ENCODE data around the gene CLK2. TPM values are rescaled to one million over a fixed set of nuclear protein-coding genes. Genes with fewer than 3 reads are reported as not detected.

Gene CLK2
- total and polyA plus RNA-seq, 9 of the 15 experiments (the other 6 are each of a cell fraction or from before 2014, with no cell fraction given), result 13.5 to 81.4 (median 39.6) TPM

DNA sequence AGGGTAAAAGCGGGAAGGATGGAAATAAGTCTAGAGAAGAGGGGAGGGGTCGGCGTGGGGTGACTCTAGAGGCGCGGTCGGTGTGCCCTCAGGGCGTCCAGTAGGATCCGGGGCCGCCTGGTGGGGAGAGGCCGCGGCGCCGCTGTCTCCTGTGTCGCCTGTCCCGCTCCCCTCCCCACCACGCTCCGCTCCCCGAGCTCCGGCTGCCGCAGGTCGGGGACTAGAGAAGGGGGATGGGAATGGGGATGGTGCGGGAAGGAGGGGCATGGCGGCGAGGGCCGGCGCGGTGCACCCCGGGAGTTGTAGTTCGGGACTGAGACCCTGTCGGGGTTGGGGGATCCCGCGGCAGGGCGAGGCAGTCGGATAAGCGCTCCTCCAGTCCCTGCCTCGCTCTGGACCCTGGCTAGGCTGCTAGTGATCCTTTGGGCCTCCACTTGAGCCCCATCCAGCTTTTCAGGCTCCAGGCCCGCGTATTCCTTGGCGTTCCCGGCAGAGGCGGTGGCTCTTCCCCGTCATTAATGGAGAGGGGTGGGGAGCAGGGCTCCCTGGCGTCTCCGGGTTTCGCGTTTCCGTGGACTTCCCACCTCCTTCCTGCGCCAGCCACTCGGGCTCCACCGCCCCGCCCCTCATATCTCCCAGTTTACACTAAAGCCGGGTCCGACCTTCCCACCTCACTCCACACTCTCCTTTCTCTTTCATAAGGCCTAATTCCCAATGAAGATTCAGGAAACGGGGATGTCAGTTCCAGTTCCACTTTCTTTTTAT, 17.9 kb downstream of the CLK2 start, which contains the start of gene ENTREP3 (continued):
- TF ChIP-seq FOXM1 (IDR thresholded peaks at IDR 0.05; ENCODE audit: low read depth) (no peak), FOXM1 (CRISPR knock-in tag; IDR thresholded peaks at IDR 0.05; ENCODE audit: low read depth) (no peak), MCM3 (IDR thresholded peaks at IDR 0.05) (no peak), MEIS2 (IDR thresholded peaks at IDR 0.05; ENCODE audit: partially characterized antibody) (no peak), KLF10 (CRISPR knock-in tag; IDR thresholded peaks at IDR 0.05) (no peak), TCF7 (IDR thresholded peaks at IDR 0.05; ENCODE audit: borderline replicate concordance) (no peak), ELF1 (tag; IDR thresholded peaks at IDR 0.05) (no peak), COPS2 (conservative IDR thresholded peaks at IDR 0.05) (no peak), SRF (CRISPR knock-in tag; IDR thresholded peaks at IDR 0.05) (no peak), SAFB (IDR thresholded peaks at IDR 0.05; ENCODE audit: borderline replicate concordance, low read depth, low read length) (no peak), TCF3 (CRISPR knock-in tag; IDR thresholded peaks at IDR 0.05) (no peak), STAT5A (IDR thresholded peaks at IDR 0.05; ENCODE audit: borderline replicate concordance, low read length) (no peak), MECOM (CRISPR knock-in tag; IDR thresholded peaks at IDR 0.05) (no peak), MAFG (tag; conservative IDR thresholded peaks at IDR 0.05) (no peak), YBX1 (IDR thresholded peaks at IDR 0.05) (no peak), CREB3 (tag; conservative IDR thresholded peaks at IDR 0.05; ENCODE audit: low read depth) (no peak), RFX1 (IDR thresholded peaks at IDR 0.05) (no peak), HDGF (IDR thresholded peaks at IDR 0.05) (no peak), TGIF2 (CRISPR knock-in tag; IDR thresholded peaks at IDR 0.05) (no peak), ZBTB12 (CRISPR knock-in tag; IDR thresholded peaks at IDR 0.05) (no peak), PURB (CRISPR knock-in tag; IDR thresholded peaks at IDR 0.05; ENCODE audit: low read depth) (no peak), SNRNP70 (optimal IDR thresholded peaks at IDR 0.05; ENCODE audit: low read depth, low read length) (no peak)
- TF ChIP-seq, protein P1, sequence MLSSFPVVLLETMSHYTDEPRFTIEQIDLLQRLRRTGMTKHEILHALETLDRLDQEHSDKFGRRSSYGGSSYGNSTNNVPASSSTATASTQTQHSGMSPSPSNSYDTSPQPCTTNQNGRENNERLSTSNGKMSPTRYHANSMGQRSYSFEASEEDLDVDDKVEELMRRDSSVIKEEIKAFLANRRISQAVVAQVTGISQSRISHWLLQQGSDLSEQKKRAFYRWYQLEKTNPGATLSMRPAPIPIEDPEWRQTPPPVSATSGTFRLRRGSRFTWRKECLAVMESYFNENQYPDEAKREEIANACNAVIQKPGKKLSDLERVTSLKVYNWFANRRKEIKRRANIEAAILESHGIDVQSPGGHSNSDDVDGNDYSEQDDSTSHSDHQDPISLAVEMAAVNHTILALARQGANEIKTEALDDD (IDR thresholded peaks at IDR 0.05), result 0 out of 2 replicates have a peak, but pooled peaks have one; percentile 33
- TF ChIP-seq, protein P2, sequence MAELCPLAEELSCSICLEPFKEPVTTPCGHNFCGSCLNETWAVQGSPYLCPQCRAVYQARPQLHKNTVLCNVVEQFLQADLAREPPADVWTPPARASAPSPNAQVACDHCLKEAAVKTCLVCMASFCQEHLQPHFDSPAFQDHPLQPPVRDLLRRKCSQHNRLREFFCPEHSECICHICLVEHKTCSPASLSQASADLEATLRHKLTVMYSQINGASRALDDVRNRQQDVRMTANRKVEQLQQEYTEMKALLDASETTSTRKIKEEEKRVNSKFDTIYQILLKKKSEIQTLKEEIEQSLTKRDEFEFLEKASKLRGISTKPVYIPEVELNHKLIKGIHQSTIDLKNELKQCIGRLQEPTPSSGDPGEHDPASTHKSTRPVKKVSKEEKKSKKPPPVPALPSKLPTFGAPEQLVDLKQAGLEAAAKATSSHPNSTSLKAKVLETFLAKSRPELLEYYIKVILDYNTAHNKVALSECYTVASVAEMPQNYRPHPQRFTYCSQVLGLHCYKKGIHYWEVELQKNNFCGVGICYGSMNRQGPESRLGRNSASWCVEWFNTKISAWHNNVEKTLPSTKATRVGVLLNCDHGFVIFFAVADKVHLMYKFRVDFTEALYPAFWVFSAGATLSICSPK (IDR thresholded peaks at IDR 0.05; ENCODE audit: borderline replicate concordance), result no peak
- TF ChIP-seq, protein P3, sequence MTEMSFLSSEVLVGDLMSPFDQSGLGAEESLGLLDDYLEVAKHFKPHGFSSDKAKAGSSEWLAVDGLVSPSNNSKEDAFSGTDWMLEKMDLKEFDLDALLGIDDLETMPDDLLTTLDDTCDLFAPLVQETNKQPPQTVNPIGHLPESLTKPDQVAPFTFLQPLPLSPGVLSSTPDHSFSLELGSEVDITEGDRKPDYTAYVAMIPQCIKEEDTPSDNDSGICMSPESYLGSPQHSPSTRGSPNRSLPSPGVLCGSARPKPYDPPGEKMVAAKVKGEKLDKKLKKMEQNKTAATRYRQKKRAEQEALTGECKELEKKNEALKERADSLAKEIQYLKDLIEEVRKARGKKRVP (CRISPR knock-in tag; IDR thresholded peaks at IDR 0.05), result no peak; the same call in 1 of the 2 replicates
